Activated T-helper 1 cell treated with anti-CD3 and anti-CD28 coated beads, Interleukin-2, amount 50 U/mL, for 16 hours (primary cell): Measurements from ENCODE around the gene LTK.
"Not testable (repeated sequence)": the region's sequence is repeated elsewhere in the genome, so short reads cannot be mapped to it uniquely, and the experiment has no call there.

Experiments
- DNase-seq, 2 donors: peaks; one replicate each; pipeline ENCODE4 v3.0.0-alpha.2; 2020; ENCODE audit warnings: low read depth in 1 of 2, low spot score in 1 of 2

Gene LTK

DNA sequence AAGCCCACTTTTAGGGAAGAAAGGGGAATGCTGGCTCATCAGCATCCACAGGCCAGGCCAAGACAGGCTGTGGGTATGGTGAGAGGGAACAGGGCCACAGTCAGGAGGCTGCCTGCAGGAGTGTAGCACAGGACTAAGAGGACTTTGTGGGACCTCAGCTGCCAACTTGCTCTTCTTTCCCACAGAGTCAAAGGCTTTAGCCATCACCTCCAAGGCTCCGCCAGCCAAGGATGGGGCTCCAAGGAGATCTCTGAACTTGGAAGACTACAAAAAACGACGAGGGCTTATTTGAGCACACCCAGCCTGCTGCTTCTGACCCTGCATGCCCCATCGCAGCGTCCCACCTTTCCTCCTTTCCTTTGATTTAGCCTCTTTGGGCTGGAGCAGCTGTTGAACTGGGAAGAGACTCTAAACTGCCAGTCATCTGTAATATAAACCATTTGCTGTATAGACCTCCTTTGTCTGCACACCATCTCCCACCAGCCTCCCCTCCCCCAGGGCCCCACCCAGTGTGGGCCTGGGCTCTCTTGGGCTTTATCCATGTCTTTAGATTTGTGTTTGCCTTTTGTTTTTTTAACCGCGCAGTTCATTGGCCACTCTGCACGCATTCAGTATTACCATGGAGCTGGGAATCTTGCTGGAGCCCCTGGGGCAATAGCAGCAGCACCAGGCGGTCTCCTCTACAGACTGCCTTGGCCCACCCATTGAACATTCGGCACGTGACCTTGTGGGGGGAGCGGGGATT, 33.1 kb downstream of the LTK start:
- no peak for DNase-seq

DNA sequence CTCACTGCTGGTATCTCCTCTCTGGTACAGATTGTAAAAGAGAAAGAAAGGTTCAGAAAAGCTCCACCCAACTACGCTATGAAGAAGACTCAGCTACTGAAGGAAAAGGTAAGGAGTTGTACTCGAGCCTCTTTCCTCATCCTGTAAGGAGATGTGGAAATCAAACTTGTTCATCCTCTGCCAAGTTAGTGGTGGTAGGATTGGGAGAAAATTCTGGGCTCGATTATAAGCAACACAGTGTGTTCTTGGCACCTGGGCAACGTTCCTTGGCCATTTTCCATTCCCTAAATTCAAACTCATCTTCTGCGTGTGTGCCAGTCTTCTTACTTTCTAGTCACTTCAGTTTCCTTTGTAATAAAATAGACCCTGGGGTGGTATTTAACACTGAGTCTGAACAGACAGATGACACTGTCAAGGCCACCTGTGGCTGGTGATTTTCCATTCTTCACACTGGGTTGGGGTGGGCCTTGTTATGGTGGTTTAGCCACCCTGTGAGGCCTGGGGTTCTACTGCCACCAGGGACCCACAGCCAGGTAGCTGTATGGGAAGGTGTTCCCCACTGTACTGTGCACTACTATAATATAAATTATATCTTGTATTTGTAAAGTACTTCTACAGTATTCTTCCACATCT, 37.1 kb downstream of the LTK start:
- DNase-seq = no peak

GRCh38 chr15:41474941-41475340, 38.7 kb downstream of the LTK start:
- no peak for DNase-seq

- no peak for DNase-seq
These were observed 39.2 kb downstream of the LTK start for GRCh38 chr15:41474436-41474835.

DNA sequence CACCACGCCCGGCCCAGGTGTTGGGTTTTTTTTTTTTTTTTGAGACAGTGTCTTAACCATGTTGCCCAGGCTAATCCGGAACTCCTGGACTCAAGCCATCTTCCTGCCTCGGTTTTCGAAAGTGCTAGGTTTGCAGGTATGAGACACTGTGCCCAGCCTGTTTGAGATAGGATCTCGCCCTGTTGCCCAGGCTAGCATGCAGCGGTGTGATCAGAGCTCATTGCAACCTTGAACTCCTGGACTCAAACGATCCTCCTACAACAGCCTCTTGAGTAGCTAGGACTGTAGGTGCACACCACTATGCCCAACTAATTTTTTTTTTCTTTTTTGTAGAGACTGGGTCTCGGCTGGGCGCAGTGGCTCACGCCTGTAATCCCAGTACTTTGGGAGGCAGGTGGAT, 40.2 kb downstream of the LTK start:
- no peak for DNase-seq

GRCh38 chr15:41469644-41470043, 44.0 kb downstream of the LTK start:
- DNase-seq = not testable (repeated sequence)

GRCh38 chr15:41466711-41467110, 46.9 kb downstream of the LTK start:
- no peak for DNase-seq

- DNase-seq = no peak
These were observed 47.7 kb downstream of the LTK start for GRCh38 chr15:41465822-41466421.

DNA sequence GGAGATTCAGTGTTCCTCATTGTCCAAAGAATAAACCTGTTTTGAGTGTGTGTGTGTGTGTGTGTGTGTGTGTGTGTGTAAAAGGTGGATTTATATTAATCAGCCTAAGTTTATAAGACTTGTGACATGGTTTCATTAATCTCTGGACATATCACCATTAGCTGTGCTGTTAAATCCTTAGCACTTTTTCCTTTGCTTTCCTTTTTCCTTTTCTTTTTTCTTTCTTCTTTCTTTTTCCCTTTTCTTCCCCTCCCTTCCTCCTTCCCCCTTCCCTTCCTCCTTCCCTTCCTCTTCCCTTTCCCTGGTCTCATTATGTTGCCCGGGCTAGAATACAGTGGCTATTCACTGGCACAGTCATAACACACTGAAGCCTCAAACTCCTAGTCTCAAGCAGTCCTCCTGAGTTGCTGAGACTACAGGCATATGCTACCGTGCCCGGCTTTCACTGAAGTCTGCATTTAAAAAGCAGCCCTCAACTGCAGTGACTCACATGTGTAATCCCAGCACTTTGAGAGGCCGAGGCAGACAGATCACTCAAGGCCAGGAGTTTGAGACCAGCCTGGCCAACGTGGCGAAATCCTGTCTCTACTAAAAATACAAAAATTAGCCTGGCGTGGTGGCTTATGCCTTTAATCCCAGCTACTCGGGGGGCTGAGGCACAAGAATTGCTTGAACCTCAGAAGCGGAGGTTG, 48.6 kb downstream of the LTK start:
- no peak for DNase-seq

DNA sequence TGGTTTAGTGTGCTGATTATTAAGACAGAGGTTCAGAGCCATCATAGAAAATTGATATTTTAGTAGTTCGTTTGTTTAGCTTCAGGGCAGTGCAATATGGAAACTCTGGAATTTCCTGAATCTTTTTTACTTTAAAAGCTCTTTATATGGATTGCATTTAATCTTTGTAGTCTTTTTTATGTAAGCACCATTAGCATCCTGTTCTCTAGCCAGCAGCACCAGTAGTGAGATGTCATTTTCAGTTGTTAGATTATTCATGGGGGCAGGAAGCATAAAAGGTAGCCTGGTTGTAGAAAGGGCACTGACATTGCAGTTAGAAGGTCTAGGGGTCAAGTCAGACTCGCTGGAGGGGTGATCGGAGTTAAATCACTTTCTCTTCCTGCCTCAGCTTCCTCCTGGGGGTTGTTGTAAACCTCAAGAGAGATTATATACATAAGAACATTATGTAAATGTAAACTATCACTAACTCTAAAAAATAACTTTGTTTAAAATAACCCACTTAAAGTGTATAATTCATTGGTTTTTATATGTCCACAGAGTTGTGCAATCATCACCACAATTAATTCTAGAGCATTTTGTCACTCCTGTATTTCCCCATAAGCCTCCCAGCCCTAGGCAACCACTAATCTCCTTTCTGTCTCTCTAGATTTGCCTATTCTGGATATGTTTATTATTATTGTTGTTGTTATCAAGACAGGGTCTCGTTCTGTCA, 51.4 kb downstream of the LTK start:
- DNase-seq = no peak
